Right renal cortex interstitium (tissue), 3 donors: ENCODE data around the gene CXCL11. TPM values are rescaled to one million over a fixed set of nuclear protein-coding genes. Genes with fewer than 3 reads are reported as not detected.
"Not testable (repeated sequence)": the region's sequence is repeated elsewhere in the genome, so short reads cannot be mapped to it uniquely, and the experiment has no call there.

Experiments
- DNase-seq, 3 donors: peaks; one replicate each; pipeline ENCODE4 v3.0.0-alpha.2; 2013; ENCODE audit warnings: low read depth in 3 of 3, low spot score in 2 of 3
- polyA plus RNA-seq, 3 donors: library from polyadenylated mRNA; unstranded; fragments of 120-200 nt; gene quantifications; one replicate each; pipeline ENCODE4 v1.2.1, GENCODE V29; 2013; ENCODE audit not compliant: insufficient read length in 3 of 3

The CXCL11 gene
- polyA plus RNA-seq, 3 donors, result 0.32 to 0.44 (median 0.42) TPM

DNA sequence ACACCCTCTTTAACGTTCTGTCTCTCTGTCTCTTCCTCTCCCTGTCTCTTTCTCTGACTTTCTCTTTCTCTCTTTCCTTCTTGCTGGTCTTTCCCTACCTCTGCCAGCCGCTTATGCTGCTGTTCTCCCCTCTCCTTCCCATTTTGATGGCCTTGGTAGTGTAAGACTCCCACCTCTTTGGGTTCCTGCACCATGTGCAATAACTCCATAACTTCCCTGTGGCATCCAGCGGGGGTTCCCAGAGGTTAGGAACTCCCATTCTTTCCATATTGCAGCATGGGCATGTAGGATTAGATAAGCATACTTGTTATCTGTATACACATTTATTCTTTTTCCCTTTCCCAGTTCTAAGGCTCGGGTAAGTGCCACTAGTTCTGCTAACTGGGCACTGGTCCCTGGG, 8.8 kb upstream of the CXCL11 start:
- DNase-seq, result not testable (repeated sequence)

DNA sequence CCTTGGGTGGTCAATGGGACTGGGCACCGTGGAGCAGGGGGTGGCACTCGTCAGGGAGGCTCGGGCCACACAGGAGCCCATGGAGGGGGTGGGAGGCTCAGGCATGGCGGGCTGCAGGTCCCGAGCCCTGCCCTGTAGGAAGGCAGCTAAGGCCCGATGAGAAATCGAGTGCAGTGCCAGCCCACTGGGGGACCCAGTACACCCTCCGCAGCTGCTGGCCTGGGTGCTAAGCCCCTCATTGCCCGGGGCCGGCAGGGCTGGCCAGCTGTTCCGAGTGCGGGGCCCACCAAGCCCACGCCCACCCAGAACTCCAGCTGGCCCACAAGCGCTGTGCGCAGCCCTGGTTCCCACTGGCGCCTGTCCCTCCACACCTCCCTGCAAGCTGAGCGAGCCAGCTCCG, 7.4 kb upstream of the CXCL11 start:
- not testable (repeated sequence) for DNase-seq

DNA sequence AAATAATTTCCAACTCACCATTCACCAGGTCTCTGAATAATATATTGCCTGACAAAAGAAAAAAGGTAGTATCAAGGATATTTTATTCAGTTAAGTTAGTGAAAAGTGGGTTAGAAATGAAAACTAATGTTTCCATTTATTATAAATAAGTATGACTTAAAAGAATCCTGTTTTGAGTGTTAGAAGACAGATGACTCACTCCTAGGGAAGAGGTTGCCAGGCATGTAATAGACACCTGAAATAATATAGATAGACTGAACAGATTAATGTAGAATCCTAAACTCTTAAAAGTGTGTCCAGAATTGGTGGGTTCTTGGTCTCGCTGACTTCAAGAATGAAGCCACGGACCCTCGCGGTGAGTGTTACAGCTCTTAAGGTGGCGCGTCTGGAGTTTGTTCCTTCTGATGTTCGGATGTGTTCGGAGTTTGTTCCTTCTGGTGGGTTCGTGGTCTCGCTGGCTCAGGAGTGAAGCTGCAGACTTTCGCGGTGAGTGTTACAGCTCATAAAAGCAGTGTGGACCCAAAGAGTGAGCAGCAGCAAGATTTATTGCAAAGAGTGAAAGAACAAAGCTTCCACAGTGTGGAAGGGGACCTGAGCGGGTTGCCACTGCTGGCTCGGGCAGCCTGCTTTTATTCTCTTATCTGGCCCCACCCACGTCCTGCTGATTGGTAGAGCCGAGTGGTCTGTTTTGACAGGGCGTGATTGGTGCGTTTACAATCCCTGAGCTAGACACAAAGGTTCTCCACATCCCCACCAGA, 6.5 kb upstream of the CXCL11 start:
- DNase-seq, result not testable (repeated sequence)

DNA sequence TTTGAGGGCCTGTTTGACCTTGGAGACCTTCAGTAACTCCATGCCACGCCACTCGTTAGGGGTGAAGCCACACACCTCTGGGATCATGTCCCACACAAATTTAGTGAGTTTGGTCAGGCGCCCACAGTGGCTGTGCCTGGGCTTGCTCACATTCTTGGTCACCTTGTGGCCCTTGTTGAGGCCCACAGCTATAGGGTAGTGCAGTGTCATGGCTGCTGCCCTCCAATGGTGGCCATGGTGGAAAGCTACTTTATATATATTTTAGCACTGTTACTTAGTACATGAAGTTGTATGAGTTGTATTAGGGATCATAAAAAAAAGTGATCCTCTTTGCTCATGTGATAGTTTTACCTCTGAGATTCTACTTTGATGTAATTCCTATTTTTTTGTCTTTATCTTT, 985 bp upstream of the CXCL11 start:
- DNase-seq, result no peak

DNA sequence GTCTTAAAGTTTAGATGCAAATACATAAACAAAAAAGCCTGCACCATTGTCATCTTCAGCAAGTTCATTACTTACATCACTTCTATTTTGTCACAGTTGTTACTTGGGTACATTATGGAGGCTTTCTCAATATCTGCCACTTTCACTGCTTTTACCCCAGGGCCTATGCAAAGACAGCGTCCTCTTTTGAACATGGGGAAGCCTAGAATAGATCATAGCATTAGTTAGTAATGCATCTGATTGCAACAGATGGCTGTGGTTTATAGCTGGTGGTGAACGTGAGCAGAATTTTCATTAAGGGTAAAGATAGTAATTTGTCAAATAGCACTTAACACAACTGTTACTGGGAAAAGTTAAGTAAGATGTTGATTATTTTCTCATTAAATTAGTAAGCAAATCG, 729 bp downstream of the CXCL11 start:
- DNase-seq, result no peak

- no peak for DNase-seq
Observed at GRCh38 chr4:76029300-76029699, 6.6 kb downstream of the CXCL11 start.

- DNase-seq, result peak in 1 of 3 donors; percentile 10
Observed at GRCh38 chr4:76028350-76028765, 7.5 kb downstream of the CXCL11 start.

DNA sequence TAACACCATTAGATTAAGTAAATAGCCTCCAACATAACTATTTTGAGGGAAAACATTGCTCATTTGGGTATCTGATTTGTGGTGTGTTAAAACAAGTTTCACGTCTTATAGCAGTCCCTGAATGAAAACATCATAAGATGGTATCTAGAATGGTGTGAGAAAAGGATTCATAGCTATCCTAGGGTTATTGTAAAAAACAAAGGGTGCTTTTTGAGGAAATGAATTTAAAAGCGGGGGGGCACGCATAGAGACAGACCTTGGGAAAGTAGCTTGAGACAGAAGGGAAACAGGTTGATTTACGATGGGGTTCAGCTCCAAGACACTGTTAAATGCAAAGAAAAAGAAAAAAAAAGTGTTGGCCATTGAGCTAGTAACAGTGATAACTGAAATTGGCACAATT, 11.8 kb downstream of the CXCL11 start:
- no peak for DNase-seq

GRCh38 chr4:76023389-76023788, 12.5 kb downstream of the CXCL11 start, which contains the start of gene CXCL10:
TSS of gene CXCL10 (minus strand) at chr4:76023497. CDS start at chr4:76023431, 66 bp downstream.
- DNase-seq, result no peak

GRCh38 chr4:76022677-76023076, 13.2 kb downstream of the CXCL11 start:
- no peak for DNase-seq

GRCh38 chr4:76022031-76022430, 13.8 kb downstream of the CXCL11 start:
- no peak for DNase-seq

DNA sequence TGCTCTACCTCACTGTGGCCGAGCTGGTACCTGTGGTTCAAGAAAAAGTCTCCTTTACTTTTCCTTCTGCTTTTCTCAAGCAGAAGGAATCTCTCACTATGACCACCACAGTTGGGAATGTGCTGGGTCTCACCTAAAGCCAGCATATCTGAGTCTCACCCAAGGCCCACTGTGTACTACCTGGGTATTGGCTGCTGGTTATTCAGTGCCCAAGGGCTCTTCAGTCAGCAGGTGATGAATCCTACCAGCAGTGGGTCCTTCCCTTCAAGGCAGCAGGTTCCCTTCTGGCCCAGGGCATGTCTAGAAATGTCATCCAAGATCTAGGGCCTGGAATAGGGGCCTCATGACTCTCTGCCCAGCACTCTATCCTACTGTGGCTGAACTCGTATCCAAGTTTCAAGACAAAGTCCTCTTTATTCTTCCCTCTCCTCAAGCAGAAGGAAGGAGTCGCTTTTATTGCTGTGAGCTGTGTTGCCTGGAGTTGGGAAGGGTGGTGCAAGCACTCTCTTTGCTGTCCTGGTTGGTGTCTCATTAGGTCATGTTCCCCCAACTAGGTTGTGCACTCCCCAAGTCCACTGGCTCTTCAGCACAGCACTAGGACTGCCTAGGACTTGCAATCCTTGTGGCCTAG, 18.7 kb downstream of the CXCL11 start:
- DNase-seq, result no peak

DNA sequence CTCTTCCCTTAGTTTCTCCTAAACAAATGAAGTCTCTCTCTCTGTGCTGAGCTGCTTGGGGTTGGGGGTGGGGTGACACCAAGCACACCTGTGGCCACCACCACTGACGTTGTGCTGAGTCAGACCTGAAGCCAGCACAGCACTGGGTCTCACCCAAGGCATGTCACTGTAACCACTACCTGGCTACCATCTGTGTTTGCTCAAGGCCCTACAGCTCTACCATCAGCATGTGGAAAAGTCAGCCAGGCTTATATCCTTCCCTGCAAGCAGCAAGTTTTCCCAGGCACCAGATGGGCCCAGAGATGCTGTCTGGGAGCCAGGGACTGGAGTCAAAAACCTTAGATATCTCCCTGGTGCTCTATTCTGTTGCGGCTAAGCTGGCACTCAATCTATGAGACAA, 19.5 kb downstream of the CXCL11 start:
- DNase-seq, result no peak

GRCh38 chr4:76013540-76013939, 22.3 kb downstream of the CXCL11 start:
- no peak for DNase-seq

- no peak for DNase-seq
Observed at GRCh38 chr4:76012388-76012801, 23.5 kb downstream of the CXCL11 start.

DNA sequence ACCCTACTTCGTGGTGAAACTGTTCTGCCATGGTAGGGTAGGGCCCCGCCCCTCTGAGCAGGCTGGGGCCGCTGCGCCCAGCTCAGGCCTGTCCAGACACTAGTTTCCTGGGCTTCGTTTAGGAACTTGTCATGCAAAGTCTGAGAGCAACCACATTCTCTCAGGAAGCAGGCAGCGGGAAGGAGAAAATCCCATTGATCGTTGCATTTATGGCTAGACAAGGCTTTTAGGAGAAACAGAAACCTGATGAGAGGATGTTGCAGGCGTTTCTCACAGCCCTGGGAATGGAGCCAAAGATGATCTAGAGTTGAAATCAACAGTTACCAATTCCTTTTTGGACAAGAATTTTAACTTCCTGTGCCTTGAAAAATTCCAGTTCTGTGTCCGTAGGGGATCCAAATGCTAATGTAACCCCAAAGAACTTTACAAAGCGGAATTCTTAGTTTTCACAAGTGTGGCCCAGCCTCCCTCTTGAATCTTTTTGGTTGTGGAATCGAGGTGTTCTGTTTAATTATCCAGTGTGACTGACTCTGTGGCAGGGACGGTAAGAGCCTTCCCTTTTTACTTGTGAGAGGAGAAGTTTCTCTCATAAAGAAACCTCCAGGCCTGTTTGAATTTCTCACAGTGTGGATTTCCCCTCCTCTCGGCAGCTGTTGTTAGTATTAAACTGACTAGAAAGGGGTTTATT, 24.0 kb downstream of the CXCL11 start:
- no peak for DNase-seq

- no peak for DNase-seq
Observed at GRCh38 chr4:76011018-76011670, 24.7 kb downstream of the CXCL11 start.

- no peak for DNase-seq
Observed at GRCh38 chr4:76010576-76010975, 25.3 kb downstream of the CXCL11 start.

DNA sequence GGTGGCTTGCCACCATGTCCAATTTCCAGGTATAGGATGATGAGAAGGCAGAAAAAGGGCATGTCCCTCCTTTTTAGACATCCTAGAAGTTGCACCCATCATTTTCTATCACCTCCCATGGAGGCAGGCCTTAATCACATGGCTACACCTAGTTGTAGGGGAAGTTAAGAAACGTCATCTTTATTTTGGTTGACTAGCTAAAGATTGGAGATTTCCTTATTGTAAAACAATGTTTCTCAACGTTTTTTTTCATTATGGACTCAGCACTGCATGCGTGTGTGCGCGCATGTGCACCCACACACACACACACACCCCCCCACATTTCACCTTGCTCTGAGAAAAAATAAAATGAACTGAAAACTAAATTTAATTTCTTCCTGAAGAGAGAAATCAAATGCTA, 26.6 kb downstream of the CXCL11 start:
- DNase-seq, result no peak

DNA sequence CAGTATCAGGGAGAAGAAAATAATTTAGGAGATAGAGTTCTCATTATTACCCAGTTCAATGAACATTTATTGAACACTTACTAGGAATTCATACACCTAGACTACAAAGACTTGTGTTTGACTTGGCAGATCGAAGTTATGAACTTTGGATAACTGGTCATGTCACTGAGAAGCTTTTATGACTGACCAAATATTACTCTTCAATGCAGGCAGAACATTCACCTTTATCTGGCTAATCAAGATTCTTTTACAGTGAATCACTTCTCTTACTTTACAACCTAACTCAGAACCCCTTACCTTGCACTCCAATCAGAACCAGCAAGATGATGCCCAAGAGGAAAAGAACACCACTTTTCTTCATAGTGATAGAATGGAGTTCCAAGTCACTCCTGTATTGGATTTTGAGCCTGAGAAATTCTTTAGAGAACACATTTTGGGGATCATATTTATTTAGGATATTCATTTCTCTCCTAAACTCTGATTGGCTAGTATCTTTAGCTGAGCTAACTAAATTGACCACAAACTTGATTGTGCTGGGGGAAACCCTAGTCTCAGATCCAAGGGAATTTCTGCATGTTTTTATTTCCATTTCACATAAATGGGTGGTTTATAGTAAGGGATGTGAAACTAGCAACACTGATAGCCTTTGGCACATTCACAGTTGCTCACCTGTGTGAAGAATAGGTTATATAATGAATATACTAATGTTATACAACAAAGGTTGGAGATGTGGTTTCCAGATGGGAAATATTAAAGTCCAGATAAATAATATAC, 28.6 kb downstream of the CXCL11 start, which contains the start of gene CXCL9:
TSS of gene CXCL9 (minus strand) at position 421 of the 774 bp plus-strand sequence. CDS start at position 361, 60 bp downstream.
- no peak for DNase-seq
